Neuronal stem cell (in vitro differentiated cells): ENCODE data around the gene UBN1.

Experiments
- DNase-seq: peaks from one replicate; pipeline ENCODE4 v3.0.0-alpha.2; 2013; ENCODE audit warnings: low spot score
- H2AFZ ChIP-seq: one replicate; pipeline ENCODE4 v1.6.1; 2013; ENCODE audit warnings: mild to moderate bottlenecking, low read length, inconsistent platforms
- H2AK5ac ChIP-seq: 2 replicates; pipeline ENCODE4 v1.6.1; 2013; ENCODE audit warnings: low read depth, mild to moderate bottlenecking, inconsistent platforms, low read length, moderate library complexity, mixed read lengths
- H2BK120ac ChIP-seq: 2 replicates; pipeline ENCODE4 v1.6.1; 2013; ENCODE audit warnings: low read depth, mild to moderate bottlenecking, inconsistent platforms, low read length, moderate library complexity, mixed read lengths
- H2BK12ac ChIP-seq: one replicate; pipeline ENCODE4 v1.6.1; 2013; ENCODE audit warnings: low read length, inconsistent platforms
- H2BK15ac ChIP-seq: 2 replicates; pipeline ENCODE4 v1.6.1; 2013; ENCODE audit warnings: mild to moderate bottlenecking, low read length, inconsistent platforms, mixed read lengths
- H2BK5ac ChIP-seq: one replicate; pipeline ENCODE4 v1.6.1; 2013; ENCODE audit warnings: inconsistent platforms, mild to moderate bottlenecking, low read length, moderate library complexity
- H3K14ac ChIP-seq: one replicate; pipeline ENCODE4 v1.6.1; 2013; ENCODE audit warnings: low read length, inconsistent platforms
- H3K18ac ChIP-seq: 2 replicates; pipeline ENCODE4 v1.6.1; 2013; ENCODE audit warnings: low read length, inconsistent platforms
- H3K23ac ChIP-seq: 2 replicates; pipeline ENCODE4 v1.6.1; 2013; ENCODE audit warnings: low read depth, mild to moderate bottlenecking, mixed read lengths, low read length, inconsistent platforms; ENCODE audit not compliant: poor library complexity
- H3K27ac ChIP-seq: replicated peaks from 3 replicates; pipeline ENCODE4 v1.5.1; 2013; ENCODE audit warnings: low read length, inconsistent platforms
- H3K27me3 ChIP-seq, 3 experiments: 2 replicates each; pipeline ENCODE4 v1.6.1; 2013; ENCODE audit warnings: low read length in 3 of 3, mild to moderate bottlenecking in 2 of 3, inconsistent platforms in 1 of 3, low read depth in 1 of 3, mixed read lengths in 1 of 3, moderate library complexity in 1 of 3; ENCODE audit not compliant: control insufficient read depth in 3 of 3, insufficient read depth in 3 of 3
- H3K36me3 ChIP-seq, 2 donors: replicated peaks in 1 of 2; 2 replicates each; pipeline ENCODE4 v1.6.1; 2013; ENCODE audit warnings: low read length in 2 of 2; ENCODE audit not compliant: control insufficient read depth in 2 of 2, insufficient read depth in 2 of 2
- H3K4ac ChIP-seq: 2 replicates; pipeline ENCODE4 v1.6.1; 2013; ENCODE audit warnings: inconsistent platforms, mild to moderate bottlenecking, low read length, moderate library complexity
- H3K4me1 ChIP-seq, 2 donors: 1 replicate in 1 of 2; 2 replicates in 1 of 2; pipeline ENCODE4 v1.6.1; 2013; ENCODE audit warnings: low read length in 2 of 2, low read depth in 1 of 2; ENCODE audit not compliant: control insufficient read depth in 2 of 2, insufficient read depth in 1 of 2
- H3K4me2 ChIP-seq: one replicate; pipeline ENCODE4 v1.6.1; 2013; ENCODE audit warnings: mild to moderate bottlenecking, low read length, inconsistent platforms; ENCODE audit not compliant: insufficient read depth, poor library complexity, severe bottlenecking
- H3K4me3 ChIP-seq, 2 donors: 2 replicates each; pipeline ENCODE4 v1.5.1; 2013; ENCODE audit warnings: low read length in 2 of 2, mild to moderate bottlenecking in 2 of 2, inconsistent platforms in 1 of 2, moderate library complexity in 1 of 2
- H3K79me1 ChIP-seq: one replicate; pipeline ENCODE4 v1.6.1; 2013; ENCODE audit warnings: low read depth, mild to moderate bottlenecking, inconsistent platforms, low read length, moderate library complexity
- H3K9ac ChIP-seq: one replicate; pipeline ENCODE4 v1.6.1; 2013; ENCODE audit warnings: mild to moderate bottlenecking, low read depth, low read length, inconsistent platforms; ENCODE audit not compliant: poor library complexity
- H3K9me3 ChIP-seq, 2 donors: replicated peaks in 1 of 2; 2 replicates each; pipeline versions ENCODE3 to v1.6.1; 2013; ENCODE audit warnings: low read length in 2 of 2, mild to moderate bottlenecking in 2 of 2, inconsistent platforms in 1 of 2, low read depth in 1 of 2, mixed read lengths in 1 of 2, moderate library complexity in 1 of 2; ENCODE audit not compliant: control insufficient read depth in 2 of 2, insufficient read depth in 1 of 2
- H4K8ac ChIP-seq: one replicate; pipeline ENCODE4 v1.6.1; 2013; ENCODE audit warnings: low read depth, mild to moderate bottlenecking, inconsistent platforms, low read length, moderate library complexity
- H4K91ac ChIP-seq: one replicate; pipeline ENCODE4 v1.6.1; 2013; ENCODE audit warnings: low read length, low read depth, mild to moderate bottlenecking, inconsistent platforms; ENCODE audit not compliant: poor library complexity
- WGBS, 2 donors: extraction: QIAGEN DNeasy Blood & Tissue Kit; methylation state at CpG; one replicate each; pipeline ENCODE4 v1.1.7; 2013; ENCODE audit warnings: missing lambda C conversion rate in 2 of 2, mixed read lengths in 1 of 2; ENCODE audit not compliant: insufficient read length in 2 of 2, insufficient replicate concordance in 1 of 2; ENCODE audit errors: extremely low coverage in 2 of 2; 5-methylcytosine and 5-hydroxymethylcytosine counted together

The UBN1 gene

GRCh38 chr16:4869147-4869805, 22.0 kb downstream of the UBN1 start:
- Histone ChIP-seq H4K8ac (no peak overlapping the region), H2BK12ac (no peak overlapping the region), H2BK120ac (no peak overlapping the region), H3K4me3 (no peak overlapping the region), H4K91ac (no peak overlapping the region), H2BK5ac (no peak overlapping the region), H3K23ac (no peak overlapping the region), H3K4me2 (no peak overlapping the region), H2AK5ac (no peak overlapping the region), H3K9ac (no peak overlapping the region), H3K36me3 (peaks cover 45 to 92% of the 10 kb centered on the region in 2 donors), H3K27me3 (no peaks in the 10 kb centered on the region), H3K18ac (no peak overlapping the region), H3K9me3 (no peaks in the 10 kb centered on the region), H3K4me1 (no peaks in the 10 kb centered on the region), H3K27ac (no peak overlapping the region), H2AFZ (no peak overlapping the region), H3K79me1 (no peaks in the 10 kb centered on the region), H2BK15ac (no peak overlapping the region), H3K14ac (no peak overlapping the region), H3K4ac (no peak overlapping the region)
- no peak for DNase-seq
- no CpG with 5 or more reads among the region's 13 CpGs for WGBS, 2 donors

GRCh38 chr16:4870138-4870671, 22.9 kb downstream of the UBN1 start:
- peak overlapping the region in 1 of 2 donors; percentile 30 for H3K4me3 ChIP-seq
- H2BK12ac ChIP-seq, result no peak overlapping the region
- H2BK120ac ChIP-seq, result no peak overlapping the region
- DNase-seq, result no peak
- no peak overlapping the region for H3K27ac ChIP-seq
- H2BK5ac ChIP-seq, result no peak overlapping the region
- no CpG with 5 or more reads among the region's 21 CpGs for WGBS, 2 donors
- H3K4ac ChIP-seq, result no peak overlapping the region
- no peak overlapping the region for H3K14ac ChIP-seq
- H3K9me3 ChIP-seq, result no peaks in the 10 kb centered on the region
- H3K23ac ChIP-seq, result no peak overlapping the region
- no peaks in the 10 kb centered on the region for H3K79me1 ChIP-seq
- H3K4me1 ChIP-seq, result no peaks in the 10 kb centered on the region
- H2AFZ ChIP-seq, result no peak overlapping the region
- no peak overlapping the region for H3K18ac ChIP-seq
- no peak overlapping the region for H3K4me2 ChIP-seq
- no peak overlapping the region for H2BK15ac ChIP-seq
- H3K27me3 ChIP-seq, result no peaks in the 10 kb centered on the region
- no peak overlapping the region for H2AK5ac ChIP-seq
- H3K9ac ChIP-seq, result no peak overlapping the region
- no peak overlapping the region for H4K91ac ChIP-seq
- no peak overlapping the region for H4K8ac ChIP-seq
- peaks cover 53 to 93% of the 10 kb centered on the region in 2 donors for H3K36me3 ChIP-seq

- Histone ChIP-seq H3K23ac (no peak overlapping the region), H4K91ac (no peak overlapping the region), H3K36me3 (peaks cover 58 to 94% of the 10 kb centered on the region in 2 donors), H2AFZ (no peak overlapping the region), H3K4ac (no peak overlapping the region), H3K4me1 (no peaks in the 10 kb centered on the region), H3K4me2 (no peak overlapping the region), H2AK5ac (no peak overlapping the region), H3K27me3 (no peaks in the 10 kb centered on the region), H4K8ac (no peak overlapping the region), H3K14ac (no peak overlapping the region), H3K27ac (no peak overlapping the region), H3K79me1 (no peaks in the 10 kb centered on the region), H2BK12ac (no peak overlapping the region), H2BK5ac (no peak overlapping the region), H2BK120ac (no peak overlapping the region), H3K9ac (no peak overlapping the region), H3K4me3 (no peak overlapping the region), H2BK15ac (no peak overlapping the region), H3K9me3 (no peaks in the 10 kb centered on the region), H3K18ac (no peak overlapping the region)
- no CpG with 5 or more reads among the region's 4 CpGs for WGBS, 2 donors
- no peak for DNase-seq
Observed at GRCh38 chr16:4871071-4871470, 23.8 kb downstream of the UBN1 start.

- Histone ChIP-seq H3K23ac (no peak overlapping the region), H3K9ac (no peak overlapping the region), H4K8ac (no peak overlapping the region), H4K91ac (no peak overlapping the region), H2BK12ac (no peak overlapping the region), H2BK5ac (no peak overlapping the region), H2AFZ (no peak overlapping the region), H3K4ac (no peak overlapping the region), H3K18ac (no peak overlapping the region), H3K4me2 (no peak overlapping the region), H3K27ac (no peak overlapping the region), H3K4me3 (no peak overlapping the region), H2BK120ac (no peak overlapping the region), H3K9me3 (no peaks in the 10 kb centered on the region), H3K36me3 (peaks cover 70 to 95% of the 10 kb centered on the region in 2 donors), H3K4me1 (no peaks in the 10 kb centered on the region), H2BK15ac (no peak overlapping the region), H3K27me3 (no peaks in the 10 kb centered on the region), H3K14ac (no peak overlapping the region), H2AK5ac (no peak overlapping the region), H3K79me1 (no peaks in the 10 kb centered on the region)
- DNase-seq, result no peak
- no CpG with 5 or more reads among the region's 3 CpGs for WGBS, 2 donors
Observed at GRCh38 chr16:4873091-4873490, 25.8 kb downstream of the UBN1 start.
